Right atrium auricular region (tissue), 2 donors: ENCODE results near the gene MAP1LC3B2. TPM values are rescaled to one million over a fixed set of nuclear protein-coding genes. Genes with fewer than 3 reads are reported as not detected.
A peak's percentile ranks its signal among the peaks of the same experiment; 100 is the strongest.

Source experiments
- DNase-seq: peaks from one replicate; pipeline ENCODE4 v3.0.0-alpha.2; 2019; ENCODE audit warnings: low spot score
- H3K27ac ChIP-seq, 2 donors: fragments of 200-600 bp; sonication (generic); 1 replicate in 1 of 2; 2 replicates in 1 of 2; pipeline ENCODE4 v1.5.1; 2016 to 2019
- H3K27me3 ChIP-seq, 2 donors: fragments of 200-600 bp; sonication (generic); one replicate each; pipeline versions ENCODE4 v1.5.1 to v1.6.0; 2017 to 2019
- H3K36me3 ChIP-seq: fragments of 200-600 bp; sonication (generic); one replicate; pipeline ENCODE4 v1.5.1; 2016
- H3K4me1 ChIP-seq, 2 donors: fragments of 200-600 bp; sonication (generic); one replicate each; pipeline versions ENCODE4 v1.5.1 to v1.6.0; 2017 to 2019
- H3K4me3 ChIP-seq, 2 donors: fragments of 200-600 bp; sonication (generic); 1 replicate in 1 of 2; 2 replicates in 1 of 2; pipeline ENCODE4 v1.5.1; 2017 to 2019; ENCODE audit warnings: mild to moderate bottlenecking in 1 of 2, moderate library complexity in 1 of 2
- H3K9me3 ChIP-seq, 2 donors: fragments of 200-600 bp; sonication (generic); one replicate each; pipeline ENCODE4 v1.5.1; 2019
- CTCF ChIP-seq, 2 donors: fragments of 200-600 bp; sonication (generic); IDR thresholded peaks; one replicate each; pipeline ENCODE4 v1.5.1; 2019; ENCODE audit warnings: antibody characterized with exemption in 2 of 2
- total RNA-seq, 2 donors: library from RNA; depleted of rRNA; stranded (reverse); fragments of >200 nt; gene quantifications; one replicate each; pipeline ENCODE4 v1.1.0, GENCODE V29; 2016

The MAP1LC3B2 gene
- total RNA-seq, 2 donors from 2014 or later, result 1.0 to 1.4 TPM

DNA sequence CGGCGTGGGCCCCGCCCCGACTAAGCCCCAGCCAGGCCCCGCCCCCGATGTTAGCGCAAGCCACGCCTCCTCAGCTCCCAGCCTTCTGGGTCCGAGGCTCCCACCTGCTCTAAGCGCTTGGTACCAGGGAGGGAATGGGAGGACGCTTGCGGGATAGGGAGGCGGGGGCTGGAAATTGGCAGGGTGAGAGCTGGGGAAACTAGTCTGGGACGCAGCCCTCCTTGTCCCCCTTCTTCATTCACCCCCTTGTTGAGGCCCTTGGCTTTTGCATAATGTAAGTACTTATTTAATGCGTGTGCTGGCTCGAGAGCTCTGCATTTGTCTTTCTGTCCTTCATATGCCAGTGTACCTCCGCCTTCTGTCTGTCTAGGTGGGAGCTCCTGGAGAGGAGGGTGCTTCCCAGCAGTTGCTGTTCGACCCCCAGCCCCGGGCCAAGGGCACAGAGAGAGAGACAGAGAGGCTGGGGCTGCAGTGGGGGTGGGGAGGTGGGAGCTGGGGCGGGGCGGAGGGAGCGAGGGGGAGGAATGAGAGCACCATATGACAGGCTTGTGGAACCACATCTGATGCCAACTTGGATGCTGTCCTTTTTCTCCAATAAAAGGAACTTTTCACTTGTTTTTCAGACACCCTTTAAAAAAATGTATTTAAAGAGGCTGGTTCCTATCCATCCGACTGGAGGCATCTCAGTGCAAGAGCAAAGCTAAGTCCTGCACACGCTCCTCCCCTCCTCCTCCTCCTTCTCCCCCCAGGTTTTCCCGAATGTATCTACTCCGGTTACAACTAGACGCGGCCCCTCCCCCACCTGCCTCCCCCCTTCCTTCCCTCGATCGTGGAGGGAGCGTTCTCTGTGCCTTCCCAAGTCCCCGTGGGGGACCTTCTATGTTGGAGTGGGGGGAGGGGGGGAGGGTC is 25.6 kb upstream of the MAP1LC3B2 start:
- peak overlapping the region; percentile 48 to 59 for H3K4me3 ChIP-seq
- peaks cover 0 to 22% of the 10 kb centered on the region in 2 donors for H3K4me1 ChIP-seq
- no peak for DNase-seq
- H3K9me3 ChIP-seq, result no peaks in the 10 kb centered on the region
- no peaks in the 10 kb centered on the region for H3K36me3 ChIP-seq
- H3K27ac ChIP-seq, result peak overlapping the region in 1 of 2 donors; percentile 61
- H3K27me3 ChIP-seq, result no peaks in the 10 kb centered on the region
- TF ChIP-seq CTCF (IDR thresholded peaks at IDR 0.05), result no peak

DNA sequence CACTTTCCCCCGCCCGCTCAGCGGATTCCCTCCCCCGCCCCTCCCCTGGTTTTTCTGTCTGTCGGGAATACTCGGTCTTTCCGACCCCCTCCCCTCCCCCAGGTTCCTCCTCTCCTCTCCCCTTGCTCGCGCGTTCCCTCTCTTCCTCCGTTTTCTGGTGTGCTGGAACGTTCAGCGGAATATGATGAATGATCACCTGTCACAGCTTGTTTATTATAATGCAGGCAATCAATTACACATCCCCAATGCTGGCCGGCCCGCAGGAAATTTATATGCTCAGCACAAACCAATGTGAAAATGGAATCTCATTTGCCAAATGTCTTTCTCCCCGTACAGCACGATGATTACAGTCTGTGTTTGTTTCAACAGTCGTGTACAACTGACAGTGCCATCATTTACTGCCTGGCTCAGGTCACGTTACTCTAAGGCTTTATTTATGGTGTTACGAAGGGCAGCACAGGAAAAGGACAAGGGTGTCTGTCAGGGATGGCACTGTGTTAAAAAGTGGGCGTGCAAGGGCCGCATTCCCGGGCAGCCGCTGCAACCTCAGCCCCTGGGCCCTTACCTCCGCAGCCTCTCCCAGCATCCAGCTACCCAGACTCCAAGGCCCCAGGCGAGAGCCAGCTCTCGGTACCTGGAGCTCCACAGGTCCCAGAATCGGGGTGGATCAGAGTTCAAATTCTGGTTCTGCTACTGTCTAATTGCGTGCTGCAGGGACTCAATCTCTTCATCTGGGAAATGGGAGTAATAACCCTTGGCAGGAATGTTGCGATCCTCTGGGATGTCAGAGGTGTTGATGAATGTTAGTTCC is 24.7 kb upstream of the MAP1LC3B2 start:
- Histone ChIP-seq H3K27me3 (no peaks in the 10 kb centered on the region), H3K36me3 (no peaks in the 10 kb centered on the region), H3K9me3 (no peaks in the 10 kb centered on the region), H3K4me1 (peaks cover 0 to 31% of the 10 kb centered on the region in 2 donors), H3K4me3 (peak overlapping the region; percentile 48 to 59), H3K27ac (peak overlapping the region in 1 of 2 donors; percentile 61)
- no peak for TF ChIP-seq CTCF (IDR thresholded peaks at IDR 0.05)
- no peak for DNase-seq

- Histone ChIP-seq H3K27ac (no peak overlapping the region), H3K9me3 (no peaks in the 10 kb centered on the region), H3K27me3 (no peaks in the 10 kb centered on the region), H3K4me1 (peaks cover 0 to 37% of the 10 kb centered on the region in 2 donors), H3K4me3 (no peak overlapping the region), H3K36me3 (no peaks in the 10 kb centered on the region)
- DNase-seq, result no peak
- no peak for TF ChIP-seq CTCF (IDR thresholded peaks at IDR 0.05)
These were observed 23.9 kb upstream of the MAP1LC3B2 start for GRCh38 chr12:116535241-116535640.

DNA sequence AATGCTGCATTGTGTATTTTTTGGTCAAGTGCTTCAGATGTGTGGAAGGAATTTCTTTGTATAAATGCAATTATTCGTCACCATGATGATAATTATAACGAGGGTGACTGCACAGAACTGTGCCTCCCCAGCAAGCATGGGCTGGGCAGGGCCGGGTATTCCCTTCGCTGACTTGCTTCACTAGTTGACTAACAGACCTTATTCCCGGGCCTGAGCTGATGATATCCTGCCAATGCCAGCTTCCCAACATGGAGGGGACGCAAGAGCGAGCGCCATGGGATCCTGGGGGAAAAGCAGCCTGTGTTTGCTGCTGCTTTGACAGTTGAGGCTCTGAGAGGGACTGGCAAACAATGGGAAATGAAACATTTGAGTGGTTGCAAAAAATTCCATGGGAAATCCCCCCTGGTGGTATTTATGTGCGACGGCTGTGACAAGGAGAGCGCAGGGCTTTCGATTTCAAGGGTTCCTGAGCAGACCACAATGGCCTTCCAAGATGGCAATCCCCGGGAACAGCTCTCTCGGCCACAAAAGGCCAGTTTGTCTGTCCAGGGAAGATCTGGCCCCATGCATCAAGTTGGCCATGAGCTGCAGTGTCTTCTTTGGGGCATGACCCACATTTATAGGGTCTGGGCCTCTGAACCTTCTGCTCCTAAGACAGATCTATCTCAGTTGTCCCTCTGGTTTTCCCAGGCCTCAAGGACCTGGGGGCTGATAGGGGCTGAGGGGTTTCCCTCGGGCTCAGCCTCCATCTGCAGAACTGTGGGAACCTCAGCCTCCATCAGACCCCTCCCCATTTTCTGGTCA is 21.9 kb upstream of the MAP1LC3B2 start:
- TF ChIP-seq CTCF (IDR thresholded peaks at IDR 0.05), result no peak
- no peak for DNase-seq
- H3K9me3 ChIP-seq, result no peaks in the 10 kb centered on the region
- H3K27ac ChIP-seq, result no peak overlapping the region
- H3K4me3 ChIP-seq, result no peak overlapping the region
- H3K36me3 ChIP-seq, result no peaks in the 10 kb centered on the region
- H3K27me3 ChIP-seq, result no peaks in the 10 kb centered on the region
- H3K4me1 ChIP-seq, result peaks cover 0 to 38% of the 10 kb centered on the region in 2 donors

- Histone ChIP-seq H3K27ac (no peak overlapping the region), H3K4me1 (peaks cover 0 to 33% of the 10 kb centered on the region in 2 donors), H3K27me3 (no peaks in the 10 kb centered on the region), H3K4me3 (no peak overlapping the region), H3K9me3 (no peaks in the 10 kb centered on the region), H3K36me3 (no peaks in the 10 kb centered on the region)
- TF ChIP-seq CTCF (IDR thresholded peaks at IDR 0.05), result no peak
- no peak for DNase-seq
These were observed 21.0 kb upstream of the MAP1LC3B2 start for GRCh38 chr12:116538076-116538591.
